Measurements from ENCODE around the gene CAPN8. TPM values are rescaled to one million over a fixed set of nuclear protein-coding genes. Genes with fewer than 3 reads are reported as not detected.

CAPN8 gene
- total RNA-seq, 3 donors from 2014 or later = 0.32 to 83.9 (median 41.3) TPM

DNA sequence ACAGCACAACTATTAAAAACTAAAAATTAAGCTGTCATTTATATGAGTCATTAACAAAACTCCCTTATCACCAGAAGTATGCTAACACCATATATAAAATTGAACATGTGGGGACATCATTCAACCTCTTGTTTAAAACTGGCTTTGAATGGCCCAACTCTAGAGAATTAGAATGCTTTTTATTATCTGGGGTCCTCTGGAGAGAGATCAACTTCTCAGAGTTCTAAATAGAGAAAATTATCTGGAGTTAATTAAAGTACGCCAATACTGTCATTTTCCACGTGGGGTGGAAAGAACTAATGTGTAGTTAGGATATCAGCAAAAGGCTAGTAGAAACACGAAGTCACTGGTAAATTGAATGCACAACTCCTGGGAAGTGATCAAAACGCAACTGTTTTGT, 25.6 kb upstream of the CAPN8 start:
- Histone ChIP-seq H3K4me3 (no peak overlapping the region), H3K27ac (no peak overlapping the region), H3K9me3 (no peaks in the 10 kb centered on the region), H3K4me1 (no peaks in the 10 kb centered on the region), H3K36me3 (no peaks in the 10 kb centered on the region), H3K27me3 (no peaks in the 10 kb centered on the region)
- intact Hi-C loops (cut with DNase I; ENCODE audit: low total_unique reads) = no loop called here
- TF ChIP-seq, protein P1, sequence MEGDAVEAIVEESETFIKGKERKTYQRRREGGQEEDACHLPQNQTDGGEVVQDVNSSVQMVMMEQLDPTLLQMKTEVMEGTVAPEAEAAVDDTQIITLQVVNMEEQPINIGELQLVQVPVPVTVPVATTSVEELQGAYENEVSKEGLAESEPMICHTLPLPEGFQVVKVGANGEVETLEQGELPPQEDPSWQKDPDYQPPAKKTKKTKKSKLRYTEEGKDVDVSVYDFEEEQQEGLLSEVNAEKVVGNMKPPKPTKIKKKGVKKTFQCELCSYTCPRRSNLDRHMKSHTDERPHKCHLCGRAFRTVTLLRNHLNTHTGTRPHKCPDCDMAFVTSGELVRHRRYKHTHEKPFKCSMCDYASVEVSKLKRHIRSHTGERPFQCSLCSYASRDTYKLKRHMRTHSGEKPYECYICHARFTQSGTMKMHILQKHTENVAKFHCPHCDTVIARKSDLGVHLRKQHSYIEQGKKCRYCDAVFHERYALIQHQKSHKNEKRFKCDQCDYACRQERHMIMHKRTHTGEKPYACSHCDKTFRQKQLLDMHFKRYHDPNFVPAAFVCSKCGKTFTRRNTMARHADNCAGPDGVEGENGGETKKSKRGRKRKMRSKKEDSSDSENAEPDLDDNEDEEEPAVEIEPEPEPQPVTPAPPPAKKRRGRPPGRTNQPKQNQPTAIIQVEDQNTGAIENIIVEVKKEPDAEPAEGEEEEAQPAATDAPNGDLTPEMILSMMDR (IDR thresholded peaks at IDR 0.05) = no peak
- TF ChIP-seq POLR2A (IDR thresholded peaks at IDR 0.05) = no peak
- TF ChIP-seq POLR2AphosphoS5 (IDR thresholded peaks at IDR 0.05) = no peak
- DNase-seq (ENCODE audit: low spot score in 2 of 2) = no peak

DNA sequence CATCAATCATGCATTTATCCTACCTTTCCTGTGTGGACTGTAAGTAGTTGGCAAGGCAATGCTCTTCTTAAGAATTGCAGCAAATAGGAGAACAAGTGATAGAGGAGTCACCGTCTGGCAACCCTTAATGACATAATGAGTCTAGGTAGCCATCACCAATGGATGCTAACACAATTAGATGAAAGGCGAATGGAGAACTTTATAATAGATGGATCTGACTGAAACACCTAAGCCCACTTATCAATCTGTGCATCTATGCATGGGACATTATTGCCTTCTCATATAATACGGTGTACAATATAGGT, 18.9 kb upstream of the CAPN8 start:
- intact Hi-C loops (cut with DNase I; ENCODE audit: low total_unique reads) = no loop called here
- Histone ChIP-seq H3K4me1 (no peaks in the 10 kb centered on the region), H3K27ac (no peak overlapping the region), H3K27me3 (no peaks in the 10 kb centered on the region), H3K36me3 (no peaks in the 10 kb centered on the region), H3K4me3 (no peak overlapping the region), H3K9me3 (no peaks in the 10 kb centered on the region)
- TF ChIP-seq POLR2A (IDR thresholded peaks at IDR 0.05) = no peak
- TF ChIP-seq POLR2AphosphoS5 (IDR thresholded peaks at IDR 0.05) = no peak
- TF ChIP-seq, protein P1 (IDR thresholded peaks at IDR 0.05) = no peak
- no peak for DNase-seq (ENCODE audit: low spot score in 2 of 2)

GRCh38 chr1:223683586-223684487, 18.3 kb upstream of the CAPN8 start:
- intact Hi-C loops (cut with DNase I; ENCODE audit: low total_unique reads) = no loop called here
- DNase-seq (ENCODE audit: low spot score in 2 of 2) = peak; percentile 54 to 63
- Histone ChIP-seq H3K4me3 (no peak overlapping the region), H3K4me1 (no peaks in the 10 kb centered on the region), H3K27ac (no peak overlapping the region), H3K36me3 (no peaks in the 10 kb centered on the region), H3K9me3 (no peaks in the 10 kb centered on the region), H3K27me3 (no peaks in the 10 kb centered on the region)
- no peak for TF ChIP-seq POLR2A (IDR thresholded peaks at IDR 0.05)
- TF ChIP-seq, protein P1 (IDR thresholded peaks at IDR 0.05) = peak; percentile 18 to 66 (median 58)

DNA sequence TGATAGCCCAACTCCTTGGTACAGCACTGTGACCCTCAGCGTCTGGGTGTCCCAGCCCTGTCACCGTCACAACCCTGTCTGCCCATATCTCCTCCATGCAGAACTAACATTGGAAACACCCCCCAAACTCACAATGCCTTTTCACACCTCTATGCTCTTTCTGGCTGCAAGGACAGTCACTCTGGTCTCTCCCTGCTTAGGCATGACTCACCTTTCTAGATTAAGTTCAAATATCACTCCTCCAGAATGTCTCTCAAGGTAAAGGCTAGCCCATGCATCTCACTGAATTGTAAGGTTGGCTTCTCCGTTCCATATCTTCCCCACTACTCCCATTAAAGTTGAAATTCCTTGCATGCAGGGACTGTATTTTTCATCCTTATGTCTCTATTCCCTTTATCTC, 17.0 kb upstream of the CAPN8 start:
- Histone ChIP-seq H3K9me3 (no peaks in the 10 kb centered on the region), H3K27me3 (no peaks in the 10 kb centered on the region), H3K36me3 (no peaks in the 10 kb centered on the region), H3K4me1 (no peaks in the 10 kb centered on the region), H3K4me3 (no peak overlapping the region), H3K27ac (no peak overlapping the region)
- no peak for DNase-seq (ENCODE audit: low spot score in 2 of 2)
- TF ChIP-seq POLR2AphosphoS5 (IDR thresholded peaks at IDR 0.05) (no peak), POLR2A (IDR thresholded peaks at IDR 0.05) (no peak)
- TF ChIP-seq, protein P1 (IDR thresholded peaks at IDR 0.05) = no peak
- intact Hi-C loops (cut with DNase I; ENCODE audit: low total_unique reads) = no loop called here

GRCh38 chr1:223680188-223680587, 14.7 kb upstream of the CAPN8 start:
- no peak overlapping the region for H3K4me3 ChIP-seq
- H3K4me1 ChIP-seq = no peaks in the 10 kb centered on the region
- H3K27me3 ChIP-seq = no peaks in the 10 kb centered on the region
- no peaks in the 10 kb centered on the region for H3K36me3 ChIP-seq
- no peak for DNase-seq (ENCODE audit: low spot score in 2 of 2)
- TF ChIP-seq POLR2A (IDR thresholded peaks at IDR 0.05) = no peak
- intact Hi-C loops (cut with DNase I; ENCODE audit: low total_unique reads) = no loop called here
- H3K9me3 ChIP-seq = no peaks in the 10 kb centered on the region
- no peak overlapping the region for H3K27ac ChIP-seq
